H1 (cell line): ENCODE measurements around the gene CXCR3.

Source experiments
- ATF2 ChIP-seq: IDR thresholded peaks from 2 replicates; pipeline ENCODE4 v1.6.1; 2012; ENCODE audit warnings: low read length, inconsistent platforms
- CHD1 ChIP-seq: IDR thresholded peaks from 2 replicates; pipeline ENCODE4 v1.6.1; 2012; ENCODE audit warnings: low read depth, low read length, improper control_type of control experiment
- CTCF ChIP-seq, 3 experiments: IDR thresholded peaks; 1 replicate in 2 of 3; 2 replicates in 1 of 3; pipeline versions ENCODE4 v1.5.1 to v1.6.1; 2011; ENCODE audit warnings: low read length in 3 of 3, mild to moderate bottlenecking in 3 of 3, inconsistent platforms in 2 of 3, low read depth in 1 of 3, moderate library complexity in 1 of 3; ENCODE audit not compliant: insufficient read depth in 1 of 3; ENCODE audit errors: control extremely low read depth in 1 of 3
- EP300 ChIP-seq, 2 experiments: IDR thresholded peaks; 1 replicate in 1 of 2; 2 replicates in 1 of 2; pipeline ENCODE4 v1.6.1; 2011 to 2012; ENCODE audit warnings: low read depth in 2 of 2, low read length in 2 of 2, mild to moderate bottlenecking in 2 of 2, borderline replicate concordance in 1 of 2, inconsistent platforms in 1 of 2, moderate library complexity in 1 of 2
- GABPA ChIP-seq: IDR thresholded peaks from 2 replicates; pipeline ENCODE4 v1.6.1; 2011; ENCODE audit warnings: mild to moderate bottlenecking, low read length, moderate library complexity, borderline replicate concordance; ENCODE audit not compliant: insufficient read depth
- NRF1 ChIP-seq: IDR thresholded peaks from 2 replicates; pipeline ENCODE4 v1.6.1; 2011; ENCODE audit warnings: mild to moderate bottlenecking, low read depth, low read length, improper control_type of control experiment
- PHF8 ChIP-seq: fragments of 200-600 bp; sonication (generic); conservative IDR thresholded peaks from 2 replicates; pipeline ENCODE4 v1.7.1; 2012; ENCODE audit warnings: low read depth, mild to moderate bottlenecking, inconsistent platforms, low read length, moderate library complexity
- POLR2A ChIP-seq, 2 experiments: IDR thresholded peaks; 1 replicate in 1 of 2; 2 replicates in 1 of 2; pipeline ENCODE4 v1.6.1; 2011; ENCODE audit warnings: low read depth in 2 of 2, low read length in 2 of 2, mild to moderate bottlenecking in 2 of 2; ENCODE audit errors: control extremely low read depth in 1 of 2
- RAD21 ChIP-seq, 2 experiments: IDR thresholded peaks in 1 of 2; conservative IDR thresholded peaks in 1 of 2; 2 replicates each; pipeline ENCODE4 v1.6.1; 2011; ENCODE audit warnings: low read depth in 2 of 2, low read length in 2 of 2, improper control_type of control experiment in 1 of 2, inconsistent platforms in 1 of 2, mild to moderate bottlenecking in 1 of 2, moderate library complexity in 1 of 2

GRCh38 chrX:71579990-71580380 is 38.3 kb downstream of the CXCR3 start:
- TF ChIP-seq NRF1 (no peak), POLR2A (IDR thresholded peaks at IDR 0.05; ENCODE audit: control extremely low read depth in 1 of 2, low read depth in 2 of 2, low read length in 2 of 2) (no peak), EP300 (IDR thresholded peaks at IDR 0.05; ENCODE audit: borderline replicate concordance in 1 of 2, low read depth in 2 of 2, low read length in 2 of 2) (no peak), CHD1 (no peak), RAD21 (IDR thresholded peaks at IDR 0.05 in 1 of 2, conservative IDR thresholded peaks at IDR 0.05 in 1 of 2; ENCODE audit: low read depth in 2 of 2, low read length in 2 of 2) (no peak), GABPA (no peak), CTCF (IDR thresholded peaks at IDR 0.05; ENCODE audit: control extremely low read depth in 1 of 3, insufficient read depth in 1 of 3, low read depth in 1 of 3, low read length in 3 of 3) (no peak), PHF8 (no peak), ATF2 (no peak)
